HepG2 (cell line): ENCODE results near the gene THSD4. TPM values are rescaled to one million over a fixed set of nuclear protein-coding genes. Genes with fewer than 3 reads are reported as not detected.

Experiments
- ESRRA ChIP-seq: sonication (generic); formaldehyde crosslinking; IDR thresholded peaks from 2 replicates; pipeline ENCODE4 v1.5.1; 2020; ENCODE audit warnings: mild to moderate bottlenecking, low read depth, missing genetic modification reagents
- XBP1 ChIP-seq: sonication (generic); formaldehyde crosslinking; IDR thresholded peaks from 2 replicates; pipeline ENCODE4 v1.5.0; 2020; ENCODE audit warnings: missing genetic modification reagents
- ZNF33B ChIP-seq: sonication (generic); formaldehyde crosslinking; IDR thresholded peaks from 2 replicates; pipeline ENCODE4 v1.5.1; 2020; ENCODE audit warnings: mild to moderate bottlenecking, missing genetic modification reagents
- ZNF354B ChIP-seq: sonication (generic); formaldehyde crosslinking; IDR thresholded peaks from 2 replicates; pipeline ENCODE4 v1.8.0; 2022; ENCODE audit warnings: mild to moderate bottlenecking, missing genetic modification reagents
- polyA plus RNA-seq, 8 experiments: library from polyadenylated mRNA; depleted of rRNA in 3 of 8; stranded (reverse) in 7 of 8; unstranded in 1 of 8; fragments of >200 nt; fragmentation: Illumina TruSeq in 4 of 8; extraction: Trizol in 4 of 8; gene quantifications; 2 replicates each; pipeline versions ENCODE4 v1.2.1 to v1.2.3, GENCODE V29; 2011 to 2016; ENCODE audit warnings: low read depth in 4 of 8, missing spikeins in 1 of 8, mixed read lengths in 1 of 8; ENCODE audit not compliant: insufficient read depth in 1 of 8
- total RNA-seq, 5 experiments: library from RNA; depleted of rRNA; stranded (reverse); fragments of >200 nt; fragmentation: Illumina TruSeq; extraction: Trizol; gene quantifications; 2 replicates each; pipeline ENCODE4 v1.2.3, GENCODE V29; 2016; ENCODE audit warnings: low read depth in 1 of 5
- TF ChIP-seq, protein P1 (sequence below): sonication (generic); formaldehyde crosslinking; IDR thresholded peaks from 2 replicates; pipeline ENCODE4 v1.4.0; 2020; ENCODE audit warnings: missing genetic modification reagents
- TF ChIP-seq, protein P2 (sequence below): sonication (generic); formaldehyde crosslinking; IDR thresholded peaks from 2 replicates; pipeline ENCODE4 v1.5.0; 2020; ENCODE audit warnings: mild to moderate bottlenecking, missing genetic modification reagents, moderate library complexity
- TF ChIP-seq, protein P3 (sequence below): sonication (generic); formaldehyde crosslinking; IDR thresholded peaks from 2 replicates; pipeline ENCODE4 v1.4.0; 2020; ENCODE audit warnings: missing genetic modification reagents

Gene THSD4
- total and polyA plus RNA-seq, 2 of the 13 experiments (the other 11 are each of a cell fraction or from before 2014, with no cell fraction given) = 0.07 to 0.21 TPM

DNA sequence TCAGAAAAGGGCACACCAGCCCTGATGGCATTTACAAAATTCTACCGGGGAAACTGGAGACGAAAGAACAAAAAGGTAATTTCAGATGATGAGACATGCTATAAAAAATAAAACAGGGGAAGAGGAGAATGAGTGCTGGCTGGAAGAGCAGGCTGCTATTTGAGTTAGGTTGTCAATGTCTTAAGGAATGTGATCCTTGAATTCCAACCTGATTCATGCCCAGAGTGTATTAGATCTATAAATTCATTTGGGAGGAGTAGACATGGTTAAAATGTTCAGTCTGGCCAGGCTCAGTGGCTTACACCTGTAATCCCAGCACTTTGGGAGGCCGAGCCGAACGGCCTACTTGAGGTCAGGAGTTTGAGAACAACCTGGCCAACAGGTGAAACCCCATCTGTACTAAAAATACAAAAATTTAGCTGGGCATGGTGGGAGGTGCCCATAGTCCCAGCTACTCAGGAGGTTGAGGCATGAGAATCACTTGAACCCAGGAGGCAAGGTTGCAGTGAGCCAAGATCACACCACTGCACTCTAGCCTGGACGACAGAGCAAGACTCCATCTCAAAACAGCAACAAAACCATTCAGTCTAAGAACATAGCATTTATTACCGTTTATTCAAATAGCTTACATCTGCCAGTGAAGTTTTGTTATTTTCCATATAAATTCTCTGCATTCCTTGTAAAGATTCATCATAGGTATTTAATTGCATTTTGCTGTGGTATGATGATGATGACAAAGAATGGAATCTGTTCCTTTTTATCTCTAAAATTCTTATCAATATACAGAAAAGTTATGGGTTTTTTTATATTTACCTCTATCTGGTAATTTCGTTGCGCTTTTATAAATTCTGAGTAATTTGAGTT, 568.4 kb downstream of the THSD4 start (continued):
- TF ChIP-seq, protein P1, sequence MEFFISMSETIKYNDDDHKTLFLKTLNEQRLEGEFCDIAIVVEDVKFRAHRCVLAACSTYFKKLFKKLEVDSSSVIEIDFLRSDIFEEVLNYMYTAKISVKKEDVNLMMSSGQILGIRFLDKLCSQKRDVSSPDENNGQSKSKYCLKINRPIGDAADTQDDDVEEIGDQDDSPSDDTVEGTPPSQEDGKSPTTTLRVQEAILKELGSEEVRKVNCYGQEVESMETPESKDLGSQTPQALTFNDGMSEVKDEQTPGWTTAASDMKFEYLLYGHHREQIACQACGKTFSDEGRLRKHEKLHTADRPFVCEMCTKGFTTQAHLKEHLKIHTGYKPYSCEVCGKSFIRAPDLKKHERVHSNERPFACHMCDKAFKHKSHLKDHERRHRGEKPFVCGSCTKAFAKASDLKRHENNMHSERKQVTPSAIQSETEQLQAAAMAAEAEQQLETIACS (CRISPR knock-in tag) = no peak
- TF ChIP-seq ESRRA (no peak), ZNF33B (no peak), ZNF354B (CRISPR knock-in tag) (no peak), XBP1 (CRISPR knock-in tag) (no peak)
- TF ChIP-seq, protein P2, sequence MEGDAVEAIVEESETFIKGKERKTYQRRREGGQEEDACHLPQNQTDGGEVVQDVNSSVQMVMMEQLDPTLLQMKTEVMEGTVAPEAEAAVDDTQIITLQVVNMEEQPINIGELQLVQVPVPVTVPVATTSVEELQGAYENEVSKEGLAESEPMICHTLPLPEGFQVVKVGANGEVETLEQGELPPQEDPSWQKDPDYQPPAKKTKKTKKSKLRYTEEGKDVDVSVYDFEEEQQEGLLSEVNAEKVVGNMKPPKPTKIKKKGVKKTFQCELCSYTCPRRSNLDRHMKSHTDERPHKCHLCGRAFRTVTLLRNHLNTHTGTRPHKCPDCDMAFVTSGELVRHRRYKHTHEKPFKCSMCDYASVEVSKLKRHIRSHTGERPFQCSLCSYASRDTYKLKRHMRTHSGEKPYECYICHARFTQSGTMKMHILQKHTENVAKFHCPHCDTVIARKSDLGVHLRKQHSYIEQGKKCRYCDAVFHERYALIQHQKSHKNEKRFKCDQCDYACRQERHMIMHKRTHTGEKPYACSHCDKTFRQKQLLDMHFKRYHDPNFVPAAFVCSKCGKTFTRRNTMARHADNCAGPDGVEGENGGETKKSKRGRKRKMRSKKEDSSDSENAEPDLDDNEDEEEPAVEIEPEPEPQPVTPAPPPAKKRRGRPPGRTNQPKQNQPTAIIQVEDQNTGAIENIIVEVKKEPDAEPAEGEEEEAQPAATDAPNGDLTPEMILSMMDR = no peak
- TF ChIP-seq, protein P3, sequence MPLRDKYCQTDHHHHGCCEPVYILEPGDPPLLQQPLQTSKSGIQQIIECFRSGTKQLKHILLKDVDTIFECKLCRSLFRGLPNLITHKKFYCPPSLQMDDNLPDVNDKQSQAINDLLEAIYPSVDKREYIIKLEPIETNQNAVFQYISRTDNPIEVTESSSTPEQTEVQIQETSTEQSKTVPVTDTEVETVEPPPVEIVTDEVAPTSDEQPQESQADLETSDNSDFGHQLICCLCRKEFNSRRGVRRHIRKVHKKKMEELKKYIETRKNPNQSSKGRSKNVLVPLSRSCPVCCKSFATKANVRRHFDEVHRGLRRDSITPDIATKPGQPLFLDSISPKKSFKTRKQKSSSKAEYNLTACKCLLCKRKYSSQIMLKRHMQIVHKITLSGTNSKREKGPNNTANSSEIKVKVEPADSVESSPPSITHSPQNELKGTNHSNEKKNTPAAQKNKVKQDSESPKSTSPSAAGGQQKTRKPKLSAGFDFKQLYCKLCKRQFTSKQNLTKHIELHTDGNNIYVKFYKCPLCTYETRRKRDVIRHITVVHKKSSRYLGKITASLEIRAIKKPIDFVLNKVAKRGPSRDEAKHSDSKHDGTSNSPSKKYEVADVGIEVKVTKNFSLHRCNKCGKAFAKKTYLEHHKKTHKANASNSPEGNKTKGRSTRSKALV (CRISPR knock-in tag) = no peak
